WTC11 (cell line): ENCODE results near the gene FASN. TPM values are rescaled to one million over a fixed set of nuclear protein-coding genes. Genes with fewer than 3 reads are reported as not detected.

Experiments
- ATAC-seq: fragments of 200-7000 bp; cut with Tn5 transposase; 2 replicates; pipeline ENCODE4 v1.10.0; 2021; ENCODE audit warnings: mild to moderate bottlenecking, moderate library complexity
- CTCF ChIA-PET: fragments of 300-600 bp; sonication (Branson Sonifier 250); formaldehyde crosslinking; loops from one replicate; lab custom pipeline; 2021; ENCODE audit warnings: antibody characterized with exemption; lab: Charles Lee
- POLR2A ChIA-PET: fragments of 350-600 bp; sonication (Branson Sonifier 250); formaldehyde crosslinking; loops from one replicate; lab custom pipeline; 2021; ENCODE audit warnings: antibody characterized with exemption; lab: Charles Lee
- DNase-seq: peaks from one replicate; pipeline ENCODE4 v3.0.0; 2021; ENCODE audit warnings: low spot score
- H3K27ac Mint-ChIP-seq: 2 replicates; pipeline ENCODE4 v1.8.0; 2021; ENCODE audit warnings: mixed read lengths
- H3K27me3 Mint-ChIP-seq: 2 replicates; pipeline ENCODE4 v1.8.0; 2021; ENCODE audit warnings: low read depth, mild to moderate bottlenecking, moderate library complexity, mixed read lengths
- H3K36me3 Mint-ChIP-seq: 2 replicates; pipeline ENCODE4 v1.8.0; 2021; ENCODE audit warnings: mixed read lengths
- H3K4me1 Mint-ChIP-seq: 2 replicates; pipeline ENCODE4 v1.8.0; 2022; ENCODE audit warnings: mixed read lengths
- H3K4me3 Mint-ChIP-seq: 2 replicates; pipeline ENCODE4 v1.8.0; 2021; ENCODE audit warnings: mild to moderate bottlenecking, moderate library complexity, mixed read lengths
- H3K9me3 Mint-ChIP-seq: 2 replicates; pipeline ENCODE4 v1.8.0; 2021; ENCODE audit warnings: mixed read lengths
- ARID4B ChIP-seq: sonication (generic); formaldehyde crosslinking; IDR thresholded peaks from 2 replicates; pipeline ENCODE4 v1.8.0; 2023; ENCODE audit warnings: missing genetic modification reagents, mild to moderate bottlenecking, borderline replicate concordance
- ATF1 ChIP-seq: sonication (generic); formaldehyde crosslinking; IDR thresholded peaks from 2 replicates; pipeline ENCODE4 v1.8.1; 2023; ENCODE audit warnings: mild to moderate bottlenecking, moderate library complexity, missing genetic modification reagents
- CREB1 ChIP-seq: sonication (generic); formaldehyde crosslinking; IDR thresholded peaks from 2 replicates; pipeline ENCODE4 v1.8.0; 2023; ENCODE audit warnings: mild to moderate bottlenecking, missing genetic modification reagents
- E2F1 ChIP-seq: sonication (generic); formaldehyde crosslinking; IDR thresholded peaks from 2 replicates; pipeline ENCODE4 v1.8.0; 2022; ENCODE audit warnings: mild to moderate bottlenecking, missing genetic modification reagents
- EMX1 ChIP-seq: fragments of 250-450 bp; sonication (Bioruptor Pico); IDR thresholded peaks from 2 replicates; pipeline ENCODE4 v1.8.0; 2021; ENCODE audit warnings: mild to moderate bottlenecking
- FOXP1 ChIP-seq: sonication (generic); formaldehyde crosslinking; IDR thresholded peaks from 2 replicates; pipeline ENCODE4 v1.8.0; 2022; ENCODE audit warnings: missing genetic modification reagents, mild to moderate bottlenecking, moderate library complexity, borderline replicate concordance
- IRF2 ChIP-seq: sonication (generic); formaldehyde crosslinking; IDR thresholded peaks from 2 replicates; pipeline ENCODE4 v1.8.0; 2022; ENCODE audit warnings: low read depth, missing genetic modification reagents, borderline replicate concordance
- KAT7 ChIP-seq: sonication (generic); formaldehyde crosslinking; IDR thresholded peaks from 2 replicates; pipeline ENCODE4 v1.8.1; 2023; ENCODE audit warnings: missing genetic modification reagents, mild to moderate bottlenecking, borderline replicate concordance
- MLX ChIP-seq: sonication (generic); formaldehyde crosslinking; IDR thresholded peaks from 2 replicates; pipeline ENCODE4 v1.8.1; 2023; ENCODE audit warnings: mild to moderate bottlenecking, missing genetic modification reagents, moderate library complexity
- MXD4 ChIP-seq: fragments of 250-450 bp; sonication (Bioruptor Pico); IDR thresholded peaks from 2 replicates; pipeline ENCODE4 v1.8.0; 2021; ENCODE audit warnings: mild to moderate bottlenecking, moderate library complexity, borderline replicate concordance
- PRRX2 ChIP-seq: fragments of 250-450 bp; sonication (Bioruptor Pico); IDR thresholded peaks from 2 replicates; pipeline ENCODE4 v1.8.0; 2021; ENCODE audit warnings: mild to moderate bottlenecking
- SOX15 ChIP-seq: fragments of 250-450 bp; sonication (Bioruptor Pico); IDR thresholded peaks from 2 replicates; pipeline ENCODE4 v1.9.0; 2021; ENCODE audit warnings: mild to moderate bottlenecking
- ZNF263 ChIP-seq: sonication (generic); formaldehyde crosslinking; IDR thresholded peaks from 2 replicates; pipeline ENCODE4 v1.8.1; 2022; ENCODE audit warnings: low read depth, mild to moderate bottlenecking, moderate library complexity, missing genetic modification reagents
- ZNF423 ChIP-seq: fragments of 250-450 bp; sonication (Bioruptor Pico); IDR thresholded peaks from 2 replicates; pipeline ENCODE4 v2.1.2; 2022; ENCODE audit warnings: mild to moderate bottlenecking, moderate library complexity
- total RNA-seq: library from RNA; stranded (reverse); gene quantifications from 3 replicates; pipeline ENCODE4 v1.2.3, GENCODE V29; 2021

The FASN gene
- total RNA-seq, 1 experiment from 2014 or later, result 742 TPM

- ChIA-PET CTCF (interaction anchor here (2.9 to 5.8 kb wide), 2 partner anchors 18 to 25 kb away, joined by 11 to 31 read pairs; partner anchors contain the start of genes DCXR and RAC3), POLR2A (no interaction called here)
- TF ChIP-seq ZNF423 (CRISPR knock-in tag), result no peak
- TF ChIP-seq E2F1 (CRISPR knock-in tag), result no peak
- TF ChIP-seq MXD4 (CRISPR knock-in tag), result no peak
- TF ChIP-seq ZNF263, result no peak
- TF ChIP-seq ARID4B (CRISPR knock-in tag), result no peak
- TF ChIP-seq CREB1 (CRISPR knock-in tag), result no peak
- 0 out of 2 replicates have a peak, but pooled peaks have one; percentile 30 for TF ChIP-seq ATF1
- Mint-ChIP-seq H3K27ac (no peak overlapping the region), H3K27me3 (no peaks in the 10 kb centered on the region), H3K36me3 (peaks cover 8% of the 10 kb centered on the region; the same call in 1 of the 2 replicates), H3K9me3 (no peaks in the 10 kb centered on the region), H3K4me3 (no peak overlapping the region), H3K4me1 (peaks cover 4% of the 10 kb centered on the region)
- DNase-seq, result no peak
- ATAC-seq, result no peak
These were observed 42.7 kb downstream of the FASN start for GRCh38 chr17:82055023-82055964.

GRCh38 chr17:82054351-82055022 lies 43.5 kb downstream of the FASN start:
- POLR2A ChIA-PET, result interaction anchor here (0.5 to 1.6 kb wide), 2 partner anchors 17 to 323 kb away, joined by 3 to 5 read pairs; partner anchors contain the start of gene DCXR
- Mint-ChIP-seq H3K9me3 (no peaks in the 10 kb centered on the region), H3K36me3 (peaks cover 5% of the 10 kb centered on the region; the same call in 1 of the 2 replicates), H3K4me3 (no peak overlapping the region), H3K27me3 (no peaks in the 10 kb centered on the region), H3K27ac (no peak overlapping the region), H3K4me1 (peaks cover 4% of the 10 kb centered on the region)
- CTCF ChIA-PET, result interaction anchor here (5.8 kb wide), 1 partner anchor 24 kb away, joined by 31 read pairs; the partner anchor contains the start of gene RAC3
- TF ChIP-seq EMX1 (CRISPR knock-in tag) (no peak), FOXP1 (CRISPR knock-in tag) (no peak), MLX (CRISPR knock-in tag) (no peak), SOX15 (CRISPR knock-in tag) (no peak), ARID4B (CRISPR knock-in tag) (no peak), ZNF263 (no peak), IRF2 (CRISPR knock-in tag) (no peak), PRRX2 (CRISPR knock-in tag) (no peak), KAT7 (CRISPR knock-in tag) (no peak)
- DNase-seq (no peak), ATAC-seq (no peak)
